Measurements from ENCODE around the gene CHN1.
A peak's percentile ranks its signal among the peaks of the same experiment; 100 is the strongest.

Gene CHN1

DNA sequence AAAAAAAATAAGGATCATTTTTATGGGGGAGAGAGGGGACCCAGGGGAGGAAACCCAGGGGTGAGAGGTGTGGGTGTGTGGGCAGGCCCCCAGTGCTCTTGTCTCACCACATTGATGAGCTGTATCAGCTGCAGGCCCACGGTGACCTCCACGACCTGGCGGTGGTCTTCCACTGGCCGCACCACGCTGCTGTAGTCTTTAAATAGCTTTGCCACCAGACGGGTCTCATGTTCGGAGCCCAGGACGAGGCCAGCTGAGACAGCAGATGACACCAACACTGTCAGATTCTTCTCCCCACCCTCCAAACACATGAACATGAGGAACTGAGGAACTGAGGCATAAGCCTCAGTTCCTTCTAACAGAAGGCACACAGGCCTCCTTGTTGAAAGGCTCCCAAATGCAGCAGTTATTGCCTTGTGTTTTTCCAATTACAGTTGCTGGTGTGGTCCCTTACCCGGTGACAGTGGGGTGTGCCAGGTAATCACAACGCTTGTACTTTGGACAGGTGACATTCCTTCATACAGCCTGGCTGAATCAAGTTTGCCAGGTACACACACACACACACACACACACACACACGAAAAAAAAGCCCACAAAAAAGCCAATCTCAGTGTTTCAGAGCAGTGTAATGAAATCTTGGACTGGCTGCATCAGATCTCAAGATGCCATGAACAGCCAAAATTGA is 245.7 kb downstream of the CHN1 start:
- DNase-seq: no peak

DNA sequence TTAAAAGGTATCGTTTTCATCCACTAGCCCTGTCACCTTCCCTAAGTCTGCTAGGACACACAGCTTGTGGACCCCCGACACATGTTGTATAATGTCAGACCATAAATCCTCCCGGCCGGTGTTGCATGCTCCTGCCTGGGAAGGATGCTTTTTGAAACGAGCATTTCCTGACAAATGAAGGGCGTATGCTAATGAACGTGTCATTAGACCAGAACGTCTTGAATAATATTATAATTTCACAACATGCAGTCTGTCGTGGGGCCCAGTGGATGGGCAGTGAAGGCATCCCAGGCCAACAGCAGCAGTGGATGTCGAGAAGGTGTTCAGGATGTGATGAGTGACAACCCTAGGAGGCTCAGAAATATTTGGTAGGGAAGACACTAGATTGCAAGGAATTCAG is 248.4 kb downstream of the CHN1 start:
- no peak for DNase-seq

DNA sequence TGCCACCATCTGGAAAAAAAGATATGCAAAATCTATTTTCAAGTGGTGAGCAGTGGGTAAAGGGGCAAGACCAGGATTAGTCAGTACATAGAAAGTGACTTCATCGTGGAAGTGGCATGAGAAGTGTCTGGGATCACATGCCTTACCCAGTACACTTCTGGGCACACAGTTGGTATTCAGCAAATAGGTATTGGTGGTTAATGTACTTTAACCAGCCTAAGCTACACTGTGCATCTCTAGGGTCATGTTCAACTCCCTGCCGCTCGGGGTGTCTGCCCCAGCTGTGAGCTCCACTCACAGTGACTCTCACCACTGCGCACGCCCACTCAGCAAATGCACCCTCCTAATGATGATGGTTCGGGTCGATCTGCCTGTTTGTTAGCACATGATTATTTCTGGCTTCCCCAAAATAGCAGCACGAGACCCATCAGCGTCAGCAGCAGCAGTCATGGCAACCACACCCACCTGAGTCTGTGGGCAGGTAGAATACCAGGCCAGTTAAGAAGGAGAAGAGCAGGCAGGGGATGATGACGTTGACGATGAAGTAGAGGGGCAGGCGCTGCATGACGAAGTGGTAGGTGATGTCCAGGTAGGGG is 252.0 kb downstream of the CHN1 start:
- DNase-seq: no peak

DNA sequence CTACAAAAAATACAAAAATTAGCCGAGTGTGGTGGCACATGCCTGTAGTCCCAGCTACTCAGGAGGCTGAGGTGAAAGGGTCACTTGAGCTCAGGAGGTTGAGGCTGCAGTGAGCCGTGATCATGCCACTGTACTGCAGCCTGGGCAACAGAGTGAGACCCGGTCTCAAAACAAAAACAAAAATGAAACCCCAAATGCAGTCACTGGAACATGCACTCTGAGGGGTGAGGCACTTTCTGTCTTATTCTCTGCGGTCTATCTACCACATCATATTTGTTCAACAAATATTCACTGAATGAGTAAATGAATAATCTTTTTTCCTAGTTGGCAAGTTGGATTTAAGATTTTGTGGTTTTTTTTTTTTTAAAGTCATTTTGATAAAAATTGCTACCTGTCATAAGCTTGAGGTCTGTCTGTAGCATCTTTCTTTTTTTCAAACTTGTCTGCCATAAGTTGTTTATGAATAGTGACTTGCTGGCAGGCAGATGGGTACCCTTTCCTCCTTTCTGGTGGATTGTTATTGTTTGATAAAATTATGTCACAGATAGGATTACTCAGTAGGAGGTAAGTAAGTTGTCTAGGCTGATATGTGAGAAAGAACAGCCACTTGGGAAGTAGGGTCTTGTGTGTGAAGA is 252.7 kb downstream of the CHN1 start:
- DNase-seq: no peak

DNA sequence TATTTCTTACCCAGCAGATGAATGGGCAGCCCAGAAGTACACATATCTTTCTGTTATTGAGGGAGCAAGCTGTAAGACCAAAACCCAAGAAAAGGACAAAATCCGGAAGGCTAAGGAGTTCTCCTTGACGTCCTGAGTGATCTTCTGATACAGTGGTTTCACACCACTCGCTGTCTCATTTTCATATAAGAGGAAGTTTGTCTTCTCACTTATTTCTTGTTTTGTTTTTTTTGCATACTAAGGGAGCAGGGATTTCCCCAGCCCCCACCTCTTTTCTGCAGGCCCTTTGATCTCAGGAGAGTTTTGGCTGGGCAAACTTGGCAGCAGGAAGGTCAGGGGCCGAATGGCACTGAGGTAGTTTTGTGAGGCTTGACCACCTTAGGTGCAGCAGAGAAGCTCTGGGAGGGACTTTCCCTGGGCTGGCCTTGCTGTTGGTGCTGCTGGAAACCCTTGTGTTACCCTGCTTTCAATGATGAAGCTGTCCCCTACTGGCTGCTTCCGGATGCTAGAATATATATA is 254.2 kb downstream of the CHN1 start:
- DNase-seq: peak in 1 of 4 experiments; percentile 4

DNA sequence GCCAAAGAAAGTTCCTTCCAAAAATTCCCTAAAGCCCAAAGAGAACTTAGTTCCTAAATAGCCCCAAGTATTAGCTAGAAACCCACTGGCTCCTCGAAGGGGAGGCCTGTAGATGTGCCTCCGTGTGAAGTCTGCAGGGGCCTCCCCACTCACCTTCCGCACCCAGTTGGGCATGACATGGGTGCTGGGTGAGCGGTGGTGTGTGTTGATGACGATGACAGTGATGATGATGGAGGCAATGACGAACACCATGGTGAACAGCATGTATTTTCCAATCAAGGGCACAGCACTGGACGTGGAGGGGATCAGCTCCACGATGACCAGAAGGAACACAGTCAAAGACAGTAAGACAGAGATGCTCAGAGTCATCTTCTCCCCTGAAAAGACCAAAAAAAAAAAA is 255.4 kb downstream of the CHN1 start:
- no peak for DNase-seq

DNA sequence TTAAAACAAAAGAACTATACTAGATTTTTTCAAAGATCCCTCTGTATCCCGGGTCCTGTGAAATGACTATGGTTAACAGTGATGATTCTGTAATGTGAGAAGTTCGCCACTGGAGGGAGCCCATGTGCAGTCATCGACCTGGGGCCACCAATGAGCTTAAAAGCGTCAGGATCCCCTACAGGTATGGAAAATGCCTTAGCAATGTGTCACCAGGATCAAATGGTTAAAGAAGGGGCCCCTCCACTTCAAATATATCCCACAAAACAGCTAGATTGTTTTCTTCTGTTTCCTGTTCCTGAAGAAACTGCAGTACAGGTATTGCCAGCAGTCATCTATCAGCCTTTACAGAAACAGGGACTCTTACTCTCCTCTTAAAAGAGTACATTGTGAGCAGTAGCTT is 256.2 kb downstream of the CHN1 start:
- peak; percentile 21 to 58 (median 40) for DNase-seq

Data from activated CD4-positive, CD25-positive, alpha-beta regulatory T cell (primary cell).